HepG2 (cell line): ENCODE measurements around the gene CHL1.

Experiments
- SMC3 ChIP-seq: IDR thresholded peaks from 2 replicates; pipeline ENCODE4 v1.6.1; 2011; ENCODE audit warnings: low read length, improper control_type of control experiment
- SRSF4 ChIP-seq: fragments of 200-400 bp; formaldehyde crosslinking; IDR thresholded peaks from one replicate; pipeline ENCODE4 v1.6.1; 2018; ENCODE audit warnings: mild to moderate bottlenecking, low read depth, low read length, moderate library complexity; ENCODE audit not compliant: poor library complexity, severe bottlenecking
- TARDBP ChIP-seq: sonication (generic); formaldehyde crosslinking; IDR thresholded peaks from 2 replicates; pipeline ENCODE4 v1.8.0; 2022; ENCODE audit warnings: mild to moderate bottlenecking, missing genetic modification reagents
- TF ChIP-seq, protein P1 (sequence below): sonication (generic); formaldehyde crosslinking; conservative IDR thresholded peaks from 2 replicates; pipeline ENCODE4 v1.4.0; 2020; ENCODE audit warnings: missing genetic modification reagents
- TF ChIP-seq, protein P2 (sequence below): IDR thresholded peaks from 2 replicates; pipeline ENCODE4 v1.4.0; 2020; ENCODE audit warnings: mild to moderate bottlenecking, missing genetic modification reagents

GRCh38 chr3:200758-201325, 4.3 kb downstream of the CHL1 start:
- no peak for TF ChIP-seq SRSF4
- TF ChIP-seq, protein P1, sequence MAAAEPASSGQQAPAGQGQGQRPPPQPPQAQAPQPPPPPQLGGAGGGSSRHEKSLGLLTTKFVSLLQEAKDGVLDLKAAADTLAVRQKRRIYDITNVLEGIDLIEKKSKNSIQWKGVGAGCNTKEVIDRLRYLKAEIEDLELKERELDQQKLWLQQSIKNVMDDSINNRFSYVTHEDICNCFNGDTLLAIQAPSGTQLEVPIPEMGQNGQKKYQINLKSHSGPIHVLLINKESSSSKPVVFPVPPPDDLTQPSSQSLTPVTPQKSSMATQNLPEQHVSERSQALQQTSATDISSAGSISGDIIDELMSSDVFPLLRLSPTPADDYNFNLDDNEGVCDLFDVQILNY (CRISPR knock-in tag), result no peak
- TF ChIP-seq, protein P2, sequence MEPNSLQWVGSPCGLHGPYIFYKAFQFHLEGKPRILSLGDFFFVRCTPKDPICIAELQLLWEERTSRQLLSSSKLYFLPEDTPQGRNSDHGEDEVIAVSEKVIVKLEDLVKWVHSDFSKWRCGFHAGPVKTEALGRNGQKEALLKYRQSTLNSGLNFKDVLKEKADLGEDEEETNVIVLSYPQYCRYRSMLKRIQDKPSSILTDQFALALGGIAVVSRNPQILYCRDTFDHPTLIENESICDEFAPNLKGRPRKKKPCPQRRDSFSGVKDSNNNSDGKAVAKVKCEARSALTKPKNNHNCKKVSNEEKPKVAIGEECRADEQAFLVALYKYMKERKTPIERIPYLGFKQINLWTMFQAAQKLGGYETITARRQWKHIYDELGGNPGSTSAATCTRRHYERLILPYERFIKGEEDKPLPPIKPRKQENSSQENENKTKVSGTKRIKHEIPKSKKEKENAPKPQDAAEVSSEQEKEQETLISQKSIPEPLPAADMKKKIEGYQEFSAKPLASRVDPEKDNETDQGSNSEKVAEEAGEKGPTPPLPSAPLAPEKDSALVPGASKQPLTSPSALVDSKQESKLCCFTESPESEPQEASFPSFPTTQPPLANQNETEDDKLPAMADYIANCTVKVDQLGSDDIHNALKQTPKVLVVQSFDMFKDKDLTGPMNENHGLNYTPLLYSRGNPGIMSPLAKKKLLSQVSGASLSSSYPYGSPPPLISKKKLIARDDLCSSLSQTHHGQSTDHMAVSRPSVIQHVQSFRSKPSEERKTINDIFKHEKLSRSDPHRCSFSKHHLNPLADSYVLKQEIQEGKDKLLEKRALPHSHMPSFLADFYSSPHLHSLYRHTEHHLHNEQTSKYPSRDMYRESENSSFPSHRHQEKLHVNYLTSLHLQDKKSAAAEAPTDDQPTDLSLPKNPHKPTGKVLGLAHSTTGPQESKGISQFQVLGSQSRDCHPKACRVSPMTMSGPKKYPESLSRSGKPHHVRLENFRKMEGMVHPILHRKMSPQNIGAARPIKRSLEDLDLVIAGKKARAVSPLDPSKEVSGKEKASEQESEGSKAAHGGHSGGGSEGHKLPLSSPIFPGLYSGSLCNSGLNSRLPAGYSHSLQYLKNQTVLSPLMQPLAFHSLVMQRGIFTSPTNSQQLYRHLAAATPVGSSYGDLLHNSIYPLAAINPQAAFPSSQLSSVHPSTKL (CRISPR knock-in tag), result no peak
- TF ChIP-seq SMC3, result no peak
- TF ChIP-seq TARDBP, result no peak
